Measurements from ENCODE around the gene ATP2B3. TPM values are rescaled to one million over a fixed set of nuclear protein-coding genes. Genes with fewer than 3 reads are reported as not detected.

ATP2B3 gene
- total and polyA plus RNA-seq, 10 of the 15 experiments (the other 5 are each of a cell fraction or from before 2014, with no cell fraction given): 0.01 TPM; not detected in 9

GRCh38 chrX:153487590-153488071, 29.8 kb upstream of the ATP2B3 start:
- no TSS peak for BruUV-seq (replicated peaks)
- ChIA-PET POLR2A (no interaction called here), RAD21 (ENCODE audit: unreplicated experiment) (no interaction called here), CTCF (no interaction called here), SMC1A (ENCODE audit: uncharacterized antibody, unreplicated experiment) (no interaction called here)
- H3K4me1 ChIP-seq (ENCODE audit: control insufficient read depth, insufficient read depth, low read length): no peaks in the 10 kb centered on the region
- FAIRE-seq: no peak
- H2AFZ ChIP-seq (ENCODE audit: control insufficient read depth, low read depth, low read length): no peak overlapping the region
- H3K79me2 ChIP-seq (ENCODE audit: control insufficient read depth, insufficient read depth, low read length): no peaks in the 10 kb centered on the region
- no peak overlapping the region for H3K4me3 ChIP-seq
- no peaks in the 10 kb centered on the region for H4K20me1 ChIP-seq (ENCODE audit: control insufficient read depth, insufficient read depth)
- no peaks in the 10 kb centered on the region for H3K36me3 ChIP-seq (ENCODE audit: control insufficient read depth in 2 of 2, insufficient read depth in 2 of 2, low read length in 1 of 2)
- H3K4me2 ChIP-seq (ENCODE audit: control insufficient read depth, insufficient read depth): no peak overlapping the region
- no peak for DNase-seq (ENCODE audit: low read depth, low spot score)
- no peaks in the 10 kb centered on the region for H3K9me3 ChIP-seq (replicated peaks; ENCODE audit: control insufficient read depth, insufficient read depth, low read length)
- no peak overlapping the region for H3K9ac ChIP-seq (ENCODE audit: control insufficient read depth, insufficient read depth, low read length)
- WGBS (ENCODE audit: insufficient coverage, insufficient replicate concordance, low lambda C conversion rate, missing lambda C conversion rate): 27% methylated on average over 11 of the region's 11 CpGs
- ATAC-seq: no peak
- no peaks in the 10 kb centered on the region for H3K27me3 ChIP-seq (replicated peaks in 1 of 2; ENCODE audit: control insufficient read depth in 2 of 2, insufficient read depth in 2 of 2, low read length in 1 of 2)
- in situ Hi-C loops (cut with MboI): no loop called here
- no peak overlapping the region for H3K27ac ChIP-seq (ENCODE audit: control insufficient read depth, insufficient read depth)
- intact Hi-C loops (cut with micrococcal nuclease; ENCODE audit: unreplicated experiment): no loop called here
- TF ChIP-seq FOS (IDR thresholded peaks at IDR 0.05; ENCODE audit: borderline replicate concordance, extremely low read depth, insufficient read length): no peak
- TF ChIP-seq ZBTB40 (IDR thresholded peaks at IDR 0.05; ENCODE audit: borderline replicate concordance): no peak
- no peak for TF ChIP-seq PKNOX1 (IDR thresholded peaks at IDR 0.05)
- no peak for TF ChIP-seq ZBTB33 (IDR thresholded peaks at IDR 0.05)
- no peak for TF ChIP-seq ZBTB11 (CRISPR knock-in tag; IDR thresholded peaks at IDR 0.05)
- TF ChIP-seq BMI1 (IDR thresholded peaks at IDR 0.05; ENCODE audit: borderline replicate concordance): no peak
- no peak for TF ChIP-seq WRNIP1 (IDR thresholded peaks at IDR 0.05; ENCODE audit: borderline replicate concordance, low read depth, low read length)
- no peak for TF ChIP-seq CHD2 (IDR thresholded peaks at IDR 0.05; ENCODE audit: borderline replicate concordance, low read depth, low read length)
- no peak for TF ChIP-seq JUNB (IDR thresholded peaks at IDR 0.05)
- TF ChIP-seq GATAD2B (conservative IDR thresholded peaks at IDR 0.05; ENCODE audit: low read depth): no peak
- no peak for TF ChIP-seq YBX1 (IDR thresholded peaks at IDR 0.05)
- no peak for TF ChIP-seq CHD1 (IDR thresholded peaks at IDR 0.05; ENCODE audit: low read depth, low read length)
- TF ChIP-seq ASH2L (IDR thresholded peaks at IDR 0.05; ENCODE audit: borderline replicate concordance, low read depth): no peak
- TF ChIP-seq MYC (IDR thresholded peaks at IDR 0.05; ENCODE audit: insufficient read depth, insufficient read length, insufficient replicate concordance, low read length, severe bottlenecking): no peak

All from GM12878 (cell line).